Measurements from ENCODE around the gene DOCK9.

DNA sequence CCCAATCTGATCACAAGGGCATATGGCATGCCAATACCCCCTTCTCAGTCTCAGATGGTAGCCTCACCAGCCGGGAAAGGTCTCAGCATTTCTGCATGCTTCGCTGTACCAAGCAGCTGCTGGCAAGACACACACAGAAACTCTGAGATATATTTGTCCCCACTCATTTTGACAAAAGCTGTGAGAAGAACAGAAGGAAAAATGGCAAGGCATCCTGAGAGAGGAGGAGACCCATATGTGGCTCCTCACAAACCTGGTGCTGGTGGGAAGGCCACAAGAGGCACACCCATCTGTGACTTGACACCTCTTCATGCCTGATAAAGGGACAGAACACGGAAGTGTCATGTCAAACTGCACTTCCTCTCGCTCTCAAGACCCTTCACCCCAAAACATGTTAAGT is 36.7 kb upstream of the DOCK9 start:
- TF ChIP-seq, protein P1, sequence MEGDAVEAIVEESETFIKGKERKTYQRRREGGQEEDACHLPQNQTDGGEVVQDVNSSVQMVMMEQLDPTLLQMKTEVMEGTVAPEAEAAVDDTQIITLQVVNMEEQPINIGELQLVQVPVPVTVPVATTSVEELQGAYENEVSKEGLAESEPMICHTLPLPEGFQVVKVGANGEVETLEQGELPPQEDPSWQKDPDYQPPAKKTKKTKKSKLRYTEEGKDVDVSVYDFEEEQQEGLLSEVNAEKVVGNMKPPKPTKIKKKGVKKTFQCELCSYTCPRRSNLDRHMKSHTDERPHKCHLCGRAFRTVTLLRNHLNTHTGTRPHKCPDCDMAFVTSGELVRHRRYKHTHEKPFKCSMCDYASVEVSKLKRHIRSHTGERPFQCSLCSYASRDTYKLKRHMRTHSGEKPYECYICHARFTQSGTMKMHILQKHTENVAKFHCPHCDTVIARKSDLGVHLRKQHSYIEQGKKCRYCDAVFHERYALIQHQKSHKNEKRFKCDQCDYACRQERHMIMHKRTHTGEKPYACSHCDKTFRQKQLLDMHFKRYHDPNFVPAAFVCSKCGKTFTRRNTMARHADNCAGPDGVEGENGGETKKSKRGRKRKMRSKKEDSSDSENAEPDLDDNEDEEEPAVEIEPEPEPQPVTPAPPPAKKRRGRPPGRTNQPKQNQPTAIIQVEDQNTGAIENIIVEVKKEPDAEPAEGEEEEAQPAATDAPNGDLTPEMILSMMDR (IDR thresholded peaks at IDR 0.05; ENCODE audit: low read length) = no peak
- TF ChIP-seq EZH2 (IDR thresholded peaks at IDR 0.05; ENCODE audit: borderline replicate concordance, low read length) = no peak
